Tibial nerve (tissue), 4 donors: ENCODE measurements around the gene KIF25. TPM values are rescaled to one million over a fixed set of nuclear protein-coding genes. Genes with fewer than 3 reads are reported as not detected.

ENCODE experiments used
- DNase-seq, 2 donors: peaks; one replicate each; pipeline ENCODE4 v3.0.0-alpha.2; 2019; ENCODE audit warnings: low spot score in 2 of 2
- H3K27ac ChIP-seq, 4 donors: fragments of 200-600 bp; sonication (generic) in 3 of 4; one replicate each; pipeline ENCODE4 v1.5.1; 2017 to 2019; ENCODE audit warnings: mild to moderate bottlenecking in 1 of 4
- H3K27me3 ChIP-seq, 2 donors: fragments of 200-600 bp; sonication (generic) in 1 of 2; one replicate each; pipeline versions ENCODE4 v1.5.1 to v1.6.0; 2017 to 2019
- H3K36me3 ChIP-seq, 3 donors: fragments of 200-600 bp; sonication (generic); one replicate each; pipeline ENCODE4 v1.5.1; 2018 to 2019
- H3K4me1 ChIP-seq, 4 donors: fragments of 200-600 bp; sonication (generic) in 3 of 4; one replicate each; pipeline ENCODE4 v1.5.1; 2017 to 2019
- H3K4me3 ChIP-seq, 4 donors: fragments of 200-600 bp; sonication (generic) in 3 of 4; one replicate each; pipeline ENCODE4 v1.5.1; 2017 to 2019; ENCODE audit warnings: mild to moderate bottlenecking in 1 of 4, moderate library complexity in 1 of 4
- H3K9me3 ChIP-seq, 4 donors: fragments of 200-600 bp; sonication (generic) in 3 of 4; one replicate each; pipeline ENCODE4 v1.5.1; 2017 to 2019
- CTCF ChIP-seq, 5 experiments: fragments of 200-600 bp in 3 of 5; fragments of 450-650 bp in 2 of 5; sonication (generic) in 3 of 5; IDR thresholded peaks; one replicate each; pipeline ENCODE4 v1.5.1; 2016 to 2019; ENCODE audit warnings: antibody characterized with exemption in 5 of 5, mild to moderate bottlenecking in 3 of 5, moderate library complexity in 2 of 5
- EP300 ChIP-seq, 2 donors: sonication (generic); formaldehyde crosslinking; IDR thresholded peaks; one replicate each; pipeline ENCODE4 v1.6.1; 2017; ENCODE audit warnings: antibody characterized with exemption in 2 of 2, mild to moderate bottlenecking in 1 of 2
- POLR2A ChIP-seq, 2 donors: fragments of 450-650 bp; IDR thresholded peaks; one replicate each; pipeline ENCODE4 v1.6.1; 2017; ENCODE audit warnings: antibody characterized with exemption in 2 of 2, mild to moderate bottlenecking in 2 of 2, moderate library complexity in 2 of 2
- WGBS, 2 donors: methylation state at CpG; one replicate each; pipeline ENCODE4 v1.1.5; 2018; 5-methylcytosine and 5-hydroxymethylcytosine counted together
- total RNA-seq, 4 donors: library from RNA; depleted of rRNA; stranded (reverse); fragments of >200 nt; gene quantifications; one replicate each; pipeline ENCODE4 v1.1.0, GENCODE V29; 2016

KIF25 gene
- total RNA-seq, 4 donors from 2014 or later: not detected

- 84 to 86% methylated on average over 28 to 38 of the region's 38 CpGs for WGBS, 2 donors
- H3K27me3 ChIP-seq: no peaks in the 10 kb centered on the region
- H3K4me1 ChIP-seq: peaks cover 0 to 14% (median 2%) of the 10 kb centered on the region in 4 donors
- H3K27ac ChIP-seq: no peak overlapping the region
- DNase-seq: no peak
- no peaks in the 10 kb centered on the region for H3K36me3 ChIP-seq
- no peak overlapping the region for H3K4me3 ChIP-seq
- no peak for TF ChIP-seq CTCF (IDR thresholded peaks at IDR 0.05)
- H3K9me3 ChIP-seq: no peaks in the 10 kb centered on the region
Measured at GRCh38 chr6:168053086-168053956, 55.9 kb downstream of the KIF25 start.

GRCh38 chr6:168053957-168054471, 56.5 kb downstream of the KIF25 start:
- no peak for TF ChIP-seq EP300 (IDR thresholded peaks at IDR 0.05)
- TF ChIP-seq CTCF (IDR thresholded peaks at IDR 0.05): no peak
- no peak for TF ChIP-seq POLR2A (IDR thresholded peaks at IDR 0.05)
- H3K27me3 ChIP-seq: no peaks in the 10 kb centered on the region
- H3K4me1 ChIP-seq: peaks cover 0 to 14% (median 2%) of the 10 kb centered on the region in 4 donors
- H3K4me3 ChIP-seq: no peak overlapping the region
- WGBS, 2 donors: 88% methylated on average over 12 of the region's 14 CpGs; no CpG with 5 or more reads in 1 of the 2 donors
- no peak for DNase-seq
- no peaks in the 10 kb centered on the region for H3K9me3 ChIP-seq
- no peak overlapping the region for H3K27ac ChIP-seq
- no peaks in the 10 kb centered on the region for H3K36me3 ChIP-seq

GRCh38 chr6:168054765-168055560, 57.5 kb downstream of the KIF25 start:
- Histone ChIP-seq H3K27ac (no peak overlapping the region), H3K4me1 (peaks cover 0 to 14% (median 2%) of the 10 kb centered on the region in 4 donors), H3K9me3 (no peaks in the 10 kb centered on the region), H3K36me3 (no peaks in the 10 kb centered on the region), H3K4me3 (no peak overlapping the region), H3K27me3 (no peaks in the 10 kb centered on the region)
- TF ChIP-seq CTCF (IDR thresholded peaks at IDR 0.05): no peak
- no peak for TF ChIP-seq EP300 (IDR thresholded peaks at IDR 0.05)
- TF ChIP-seq POLR2A (IDR thresholded peaks at IDR 0.05): no peak
- no peak for DNase-seq
- 54 to 58% methylated on average over 14 of the region's 18 CpGs for WGBS, 2 donors

GRCh38 chr6:168055696-168056489, 58.4 kb downstream of the KIF25 start:
- Histone ChIP-seq H3K4me1 (peaks cover 0 to 21% (median 2%) of the 10 kb centered on the region in 4 donors), H3K4me3 (no peak overlapping the region), H3K27ac (no peak overlapping the region), H3K9me3 (no peaks in the 10 kb centered on the region), H3K27me3 (no peaks in the 10 kb centered on the region), H3K36me3 (no peaks in the 10 kb centered on the region)
- DNase-seq: no peak
- WGBS, 2 donors: 85 to 92% methylated on average over 18 to 19 of the region's 22 CpGs
- TF ChIP-seq POLR2A (IDR thresholded peaks at IDR 0.05) (no peak), EP300 (IDR thresholded peaks at IDR 0.05) (no peak), CTCF (IDR thresholded peaks at IDR 0.05) (no peak)
